Psoas muscle (tissue), 8 donors: ENCODE data around the gene YY1AP1. TPM values are rescaled to one million over a fixed set of nuclear protein-coding genes. Genes with fewer than 3 reads are reported as not detected.
A peak's percentile ranks its signal among the peaks of the same experiment; 100 is the strongest.
"Not testable (repeated sequence)": the region's sequence is repeated elsewhere in the genome, so short reads cannot be mapped to it uniquely, and the experiment has no call there.

Source experiments
- ATAC-seq, 4 donors: fragments of 200-7000 bp; cut with Tn5 transposase; one replicate each; pipeline ENCODE4 v1.9.1; 2020; ENCODE audit warnings: moderate library complexity in 3 of 4, mild to moderate bottlenecking in 2 of 4
- DNase-seq, 2 donors: peaks; one replicate each; pipeline ENCODE4 v3.0.0-alpha.2; 2020
- H3K27ac ChIP-seq: fragments of 200-600 bp; one replicate; pipeline ENCODE4 v1.8.0; 2022
- H3K27me3 ChIP-seq, 3 donors: fragments of 200-600 bp in 1 of 3; one replicate each; pipeline versions ENCODE4 v1.6.1 to v1.8.0; 2013 to 2022; ENCODE audit warnings: low read length in 2 of 3, mild to moderate bottlenecking in 2 of 3, moderate library complexity in 1 of 3; ENCODE audit not compliant: insufficient read depth in 3 of 3
- H3K36me3 ChIP-seq, 2 donors: fragments of 200-600 bp in 1 of 2; one replicate each; pipeline versions ENCODE4 v1.6.1 to v1.8.0; 2013 to 2022; ENCODE audit warnings: low read depth in 1 of 2, mild to moderate bottlenecking in 1 of 2, moderate library complexity in 1 of 2; ENCODE audit not compliant: insufficient read depth in 1 of 2
- H3K4me1 ChIP-seq: fragments of 200-600 bp; one replicate; pipeline ENCODE4 v1.8.0; 2022
- H3K4me3 ChIP-seq: fragments of 200-600 bp; one replicate; pipeline ENCODE4 v1.8.0; 2022; ENCODE audit warnings: mild to moderate bottlenecking
- H3K9me3 ChIP-seq: fragments of 200-600 bp; one replicate; pipeline ENCODE4 v1.8.0; 2022
- CTCF ChIP-seq: fragments of 200-600 bp; IDR thresholded peaks from one replicate; pipeline ENCODE4 v1.8.0; 2022; ENCODE audit warnings: antibody characterized with exemption
- WGBS, 3 donors: extraction: QIAGEN DNeasy Blood & Tissue Kit; methylation state at CpG; one replicate each; pipeline versions ENCODE4 v1.1.6 to v1.1.7; 2013; 5-methylcytosine and 5-hydroxymethylcytosine counted together
- intact Hi-C, 2 donors: fragments of 100-400 bp; cut with DNase I; formaldehyde crosslinking; loops; one replicate each; pipeline versions ENCODE4 v1.11.0 to v1.14.2; 2022
- polyA plus RNA-seq, 3 donors: library from polyadenylated mRNA; stranded (reverse); fragments of 200-250 nt; gene quantifications; one replicate each; pipeline ENCODE4 v1.2.3, GENCODE V29; 2013
- total RNA-seq, 4 donors: library from RNA; stranded (reverse); fragmentation: NEBNext Ultra II Directional in 2 of 4; extraction: Animal tissue kit (Norgen Biotek cat#: 25700) in 2 of 4; gene quantifications; one replicate each; pipeline versions ENCODE4 v1.2.1 to v1.2.4, GENCODE V29; 2021 to 2023
- donor health status: healthy with polysubstance abuse.
- donor health status: DM: no; HTN: no; CAD: no; lungs with moderate emphysema.
- donor health status: Bipolar disorder and iron deficiency.
- donor health status: healthy.
- donor health status: DM: yes; HTN: yes; CAD: no.
- donor health status: DM: no; HTN: no; CAD: no.
- donor health status: DM: no; HTN: no; CAD: no.
- donor health status: DM: yes; HTN: yes; CAD: no.

Gene YY1AP1
- total and polyA plus RNA-seq, 7 donors = 58.3 to 105 (median 80.0) TPM

- peaks cover 0 to 59% of the 10 kb centered on the region in 2 donors for H3K36me3 ChIP-seq
- H3K9me3 ChIP-seq, H3K4me1 ChIP-seq, H3K27ac ChIP-seq, H3K27me3 ChIP-seq, intact Hi-C loops, DNase-seq, H3K4me3 ChIP-seq: not testable (repeated sequence)
- peak; percentile 5 for TF ChIP-seq CTCF
- 86 to 89% (median 86%) methylated on average over 3 of the region's 3 CpGs for WGBS, 3 donors
- ATAC-seq = peak in 2 of 4 donors; percentile 40 to 70
These were observed 24.1 kb upstream of the YY1AP1 start for GRCh38 chr1:155712636-155713035.

- H3K36me3 ChIP-seq = peaks cover 0 to 47% of the 10 kb centered on the region in 2 donors
- 86 to 99% (median 95%) methylated on average over 1 to 3 of the region's 3 CpGs for WGBS, 3 donors
- ATAC-seq = peak in 1 of 4 donors; percentile 20
These were observed 22.9 kb upstream of the YY1AP1 start for GRCh38 chr1:155711457-155711856.

GRCh38 chr1:155709391-155709790 lies 20.8 kb upstream of the YY1AP1 start:
- H3K27ac ChIP-seq = no peak overlapping the region
- H3K9me3 ChIP-seq = no peaks in the 10 kb centered on the region
- peaks cover 5% of the 10 kb centered on the region for H3K4me1 ChIP-seq
- 97 to 99% (median 99%) methylated on average over 3 of the region's 3 CpGs for WGBS, 3 donors
- H3K27me3 ChIP-seq = no peaks in the 10 kb centered on the region
- intact Hi-C loops = no loop called here
- no peak for TF ChIP-seq CTCF
- ATAC-seq = no peak
- no peak for DNase-seq
- H3K4me3 ChIP-seq = no peak overlapping the region
- H3K36me3 ChIP-seq = peaks cover 0 to 40% of the 10 kb centered on the region in 2 donors

More at GRCh38 chr1:155711457-155711856, 22.9 kb upstream of the YY1AP1 start:
- H3K27me3 ChIP-seq, H3K9me3 ChIP-seq, H3K4me1 ChIP-seq, H3K27ac ChIP-seq, H3K4me3 ChIP-seq, DNase-seq, intact Hi-C loops: not testable (repeated sequence)

GRCh38 chr1:155706139-155706538 lies 17.6 kb upstream of the YY1AP1 start:
- intact Hi-C loops = no loop called here
- H3K4me3 ChIP-seq = no peak overlapping the region
- ATAC-seq = peak; percentile 32 to 85 (median 82)

GRCh38 chr1:155704414-155704813 lies 15.8 kb upstream of the YY1AP1 start:
- H3K9me3 ChIP-seq, ATAC-seq, H3K4me1 ChIP-seq, DNase-seq, H3K27me3 ChIP-seq, intact Hi-C loops, H3K27ac ChIP-seq, H3K36me3 ChIP-seq, H3K4me3 ChIP-seq: not testable (repeated sequence)
- 95 to 98% (median 96%) methylated on average over 5 of the region's 5 CpGs for WGBS, 3 donors

More at GRCh38 chr1:155706139-155706538, 17.6 kb upstream of the YY1AP1 start:
- Histone ChIP-seq H3K27ac (no peak overlapping the region), H3K9me3 (no peaks in the 10 kb centered on the region), H3K36me3 (peaks cover 0 to 18% of the 10 kb centered on the region in 2 donors), H3K4me1 (no peaks in the 10 kb centered on the region), H3K27me3 (no peaks in the 10 kb centered on the region)
- no peak for DNase-seq
- TF ChIP-seq CTCF = no peak
- WGBS, 3 donors = 90 to 92% (median 90%) methylated on average over 5 of the region's 5 CpGs

- H3K27me3 ChIP-seq = no peaks in the 10 kb centered on the region
- WGBS, 3 donors = 93 to 95% (median 95%) methylated on average over 6 of the region's 6 CpGs
- no peak for ATAC-seq
- no peak for DNase-seq
- H3K27ac ChIP-seq = no peak overlapping the region
- H3K4me3 ChIP-seq = no peak overlapping the region
- no peaks in the 10 kb centered on the region for H3K9me3 ChIP-seq
- intact Hi-C loops = no loop called here
- no peaks in the 10 kb centered on the region for H3K4me1 ChIP-seq
- no peak for TF ChIP-seq CTCF
- H3K36me3 ChIP-seq = no peaks in the 10 kb centered on the region
These were observed 14.6 kb upstream of the YY1AP1 start for GRCh38 chr1:155703216-155703615.

- H3K36me3 ChIP-seq, H3K27me3 ChIP-seq, ATAC-seq, H3K27ac ChIP-seq, intact Hi-C loops, H3K4me3 ChIP-seq, H3K4me1 ChIP-seq, H3K9me3 ChIP-seq, DNase-seq: not testable (repeated sequence)
- 61 to 71% (median 68%) methylated on average over 2 of the region's 2 CpGs for WGBS, 3 donors
These were observed 13.1 kb upstream of the YY1AP1 start for GRCh38 chr1:155701675-155702074.

GRCh38 chr1:155699062-155699461 lies 10.5 kb upstream of the YY1AP1 start:
- H3K36me3 ChIP-seq, intact Hi-C loops, H3K4me3 ChIP-seq, ATAC-seq, H3K9me3 ChIP-seq, H3K27ac ChIP-seq, H3K27me3 ChIP-seq, DNase-seq: not testable (repeated sequence)
- H3K4me1 ChIP-seq = peaks cover 19% of the 10 kb centered on the region
- 91 to 97% (median 93%) methylated on average over 4 of the region's 4 CpGs for WGBS, 3 donors
